Hepatocyte (in vitro differentiated cells): Measurements from ENCODE around the gene KRT85.

Source experiments
- CTCF ChIP-seq: fragments of 200-600 bp; sonication (generic); IDR thresholded peaks from 2 replicates; pipeline ENCODE4 v1.5.1; 2016; ENCODE audit warnings: antibody characterized with exemption, mild to moderate bottlenecking; ENCODE audit not compliant: poor library complexity
- EZH2 ChIP-seq: fragments of 200-600 bp; sonication (generic); IDR thresholded peaks from 2 replicates; pipeline ENCODE4 v1.6.1; 2016; ENCODE audit warnings: antibody characterized with exemption, mild to moderate bottlenecking, borderline replicate concordance

- TF ChIP-seq CTCF (no peak), EZH2 (no peak)
These were observed 44.5 kb upstream of the KRT85 start for GRCh38 chr12:52411815-52412214.
